NB4 (cell line): ENCODE data around the gene CYBC1.

Experiments
- MYC ChIP-seq: IDR thresholded peaks from 2 replicates; pipeline ENCODE4 v1.6.1; 2011; ENCODE audit warnings: low read depth, low read length
- POLR2A ChIP-seq: IDR thresholded peaks from 2 replicates; pipeline ENCODE4 v1.6.1; 2011; ENCODE audit warnings: mild to moderate bottlenecking; ENCODE audit not compliant: insufficient read length; ENCODE audit errors: extremely low read depth
- TF ChIP-seq, protein P1 (sequence below): IDR thresholded peaks from one replicate; pipeline ENCODE4 v1.5.1; 2012; ENCODE audit warnings: low read depth, low read length
- TF ChIP-seq, protein P2 (sequence below): IDR thresholded peaks from 2 replicates; pipeline ENCODE4 v1.6.1; 2011; ENCODE audit warnings: low read depth, low read length

DNA sequence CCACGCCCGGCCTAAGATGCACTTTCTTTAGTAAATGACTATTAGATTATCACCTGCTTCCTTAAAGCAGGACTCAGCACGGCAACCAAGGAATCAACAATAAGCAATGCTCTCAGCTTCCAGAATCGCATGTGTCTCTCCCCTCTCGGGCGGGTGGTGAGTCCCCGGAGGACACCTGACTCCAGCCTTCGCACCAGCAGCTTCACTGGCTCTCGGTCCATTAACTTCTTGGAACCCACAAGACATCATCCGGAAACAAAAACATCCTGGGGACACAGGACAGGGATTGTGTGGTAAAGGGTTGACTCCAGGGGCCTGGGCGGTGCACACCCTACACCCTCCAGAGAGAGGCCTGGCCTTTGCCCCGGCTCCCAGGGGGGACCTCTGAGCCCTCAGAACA is 56.3 kb downstream of the CYBC1 start:
- no peak for TF ChIP-seq POLR2A
- TF ChIP-seq, protein P1, sequence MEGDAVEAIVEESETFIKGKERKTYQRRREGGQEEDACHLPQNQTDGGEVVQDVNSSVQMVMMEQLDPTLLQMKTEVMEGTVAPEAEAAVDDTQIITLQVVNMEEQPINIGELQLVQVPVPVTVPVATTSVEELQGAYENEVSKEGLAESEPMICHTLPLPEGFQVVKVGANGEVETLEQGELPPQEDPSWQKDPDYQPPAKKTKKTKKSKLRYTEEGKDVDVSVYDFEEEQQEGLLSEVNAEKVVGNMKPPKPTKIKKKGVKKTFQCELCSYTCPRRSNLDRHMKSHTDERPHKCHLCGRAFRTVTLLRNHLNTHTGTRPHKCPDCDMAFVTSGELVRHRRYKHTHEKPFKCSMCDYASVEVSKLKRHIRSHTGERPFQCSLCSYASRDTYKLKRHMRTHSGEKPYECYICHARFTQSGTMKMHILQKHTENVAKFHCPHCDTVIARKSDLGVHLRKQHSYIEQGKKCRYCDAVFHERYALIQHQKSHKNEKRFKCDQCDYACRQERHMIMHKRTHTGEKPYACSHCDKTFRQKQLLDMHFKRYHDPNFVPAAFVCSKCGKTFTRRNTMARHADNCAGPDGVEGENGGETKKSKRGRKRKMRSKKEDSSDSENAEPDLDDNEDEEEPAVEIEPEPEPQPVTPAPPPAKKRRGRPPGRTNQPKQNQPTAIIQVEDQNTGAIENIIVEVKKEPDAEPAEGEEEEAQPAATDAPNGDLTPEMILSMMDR, result no peak
- TF ChIP-seq MYC, result no peak
- TF ChIP-seq, protein P2, sequence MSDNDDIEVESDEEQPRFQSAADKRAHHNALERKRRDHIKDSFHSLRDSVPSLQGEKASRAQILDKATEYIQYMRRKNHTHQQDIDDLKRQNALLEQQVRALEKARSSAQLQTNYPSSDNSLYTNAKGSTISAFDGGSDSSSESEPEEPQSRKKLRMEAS, result no peak
